Head of caudate nucleus (tissue), 42 donors: ENCODE measurements around the gene RFFL.
A peak's percentile ranks its signal among the peaks of the same experiment; 100 is the strongest.
"Not testable (repeated sequence)": the region's sequence is repeated elsewhere in the genome, so short reads cannot be mapped to it uniquely, and the experiment has no call there.

ENCODE experiments used
- DNase-seq, 42 donors: peaks; one replicate each; pipeline versions ENCODE4 v3.0.0 to v3.0.0-alpha.2; 2020 to 2021; ENCODE audit warnings: mixed read lengths in 7 of 42
- intact Hi-C: fragments of 100-400 bp; cut with DNase I; formaldehyde crosslinking; loops from one replicate; pipeline ENCODE4 v1.15.0; 2022

Gene RFFL, protein sequence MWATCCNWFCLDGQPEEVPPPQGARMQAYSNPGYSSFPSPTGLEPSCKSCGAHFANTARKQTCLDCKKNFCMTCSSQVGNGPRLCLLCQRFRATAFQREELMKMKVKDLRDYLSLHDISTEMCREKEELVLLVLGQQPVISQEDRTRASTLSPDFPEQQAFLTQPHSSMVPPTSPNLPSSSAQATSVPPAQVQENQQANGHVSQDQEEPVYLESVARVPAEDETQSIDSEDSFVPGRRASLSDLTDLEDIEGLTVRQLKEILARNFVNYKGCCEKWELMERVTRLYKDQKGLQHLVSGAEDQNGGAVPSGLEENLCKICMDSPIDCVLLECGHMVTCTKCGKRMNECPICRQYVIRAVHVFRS

DNA sequence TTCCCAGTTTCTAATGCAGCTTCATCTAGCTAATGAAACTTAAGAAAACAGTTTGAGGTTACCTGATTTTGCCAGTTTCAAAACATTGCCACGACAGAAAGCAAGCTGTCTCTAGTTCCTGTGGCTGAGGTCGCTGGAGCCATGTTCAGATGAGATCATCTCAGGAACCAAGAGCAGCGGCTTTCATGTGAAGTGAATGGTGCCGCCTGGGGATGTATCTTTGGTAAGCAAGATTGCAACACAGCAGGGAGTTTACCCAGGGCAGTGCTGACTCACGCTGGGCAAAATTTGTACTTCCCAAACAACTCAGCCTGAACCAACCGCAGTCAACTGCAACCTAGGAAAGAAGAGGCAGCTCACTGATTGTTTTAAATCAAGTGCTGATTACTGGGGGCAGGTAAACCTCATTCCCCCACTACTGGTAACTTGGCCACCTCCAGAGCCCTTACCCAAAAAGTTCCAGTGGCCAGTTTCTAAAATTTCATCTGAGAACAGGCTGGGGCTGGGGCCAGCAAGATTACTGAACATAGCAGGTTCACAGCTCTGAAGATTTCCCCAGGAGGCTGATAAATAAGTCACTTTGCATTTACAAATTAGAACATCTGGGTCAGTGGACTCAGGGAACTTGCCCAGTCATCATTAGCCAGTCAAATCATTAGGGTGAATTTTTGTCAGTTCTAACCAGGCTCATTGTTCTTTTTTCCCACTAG, at the start of gene RFFL:
RFFL (minus strand) TSS at position 194 of the 710 bp plus-strand sequence. CDS start 37,154 bp downstream, outside the sequence.
- intact Hi-C loops, result no loop called here
- peak; percentile 72 to 96 (median 89) for DNase-seq

DNA sequence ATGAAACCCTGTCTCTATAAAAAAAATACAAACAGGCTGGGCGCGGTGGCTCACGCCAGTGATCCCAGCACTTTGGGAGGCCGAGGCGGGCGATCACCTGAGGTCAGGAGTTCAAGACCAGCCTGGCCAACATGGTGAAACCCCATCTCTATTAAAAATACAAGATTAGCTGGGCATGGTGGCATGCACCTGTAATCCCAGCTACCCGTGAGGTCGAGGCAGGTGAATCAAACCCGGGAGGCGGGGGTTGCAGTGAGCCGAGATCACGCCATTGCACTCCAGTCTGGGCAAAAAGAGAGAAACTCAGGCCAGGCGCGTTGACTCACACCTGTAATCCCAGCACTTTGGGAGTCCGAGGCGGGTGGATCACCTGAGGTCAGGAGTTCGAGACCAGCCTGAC, 47.3 kb upstream of the RFFL start:
- DNase-seq, intact Hi-C loops: not testable (repeated sequence)

DNA sequence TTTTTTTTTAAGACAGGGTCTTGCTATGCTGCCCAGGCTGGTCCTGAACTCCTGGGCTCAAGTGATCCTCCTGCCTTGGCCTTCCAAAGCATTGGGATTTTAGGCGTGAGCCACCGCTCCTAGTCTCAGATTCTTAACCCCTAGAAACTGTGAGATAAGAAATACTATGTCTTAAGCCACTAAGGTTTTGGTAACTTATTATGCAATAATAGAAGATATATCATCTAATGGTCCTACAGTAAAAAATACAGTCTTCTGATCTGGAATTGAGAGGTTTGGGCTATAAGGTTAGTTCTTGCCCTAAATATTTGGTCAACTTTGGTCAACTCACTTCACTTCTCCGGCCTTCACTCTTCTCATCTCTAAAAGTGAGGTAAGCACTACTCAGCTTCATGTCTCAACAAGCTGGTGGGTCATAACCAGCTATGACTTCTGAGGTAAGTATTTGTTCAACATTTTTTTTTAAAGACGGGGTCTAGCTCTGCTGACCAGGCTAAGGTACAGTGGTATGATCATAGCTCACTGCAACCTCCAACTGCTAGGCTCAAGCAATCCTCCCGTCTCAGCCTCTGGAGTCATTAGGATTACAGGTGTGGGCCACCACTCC, 41.4 kb upstream of the RFFL start:
- intact Hi-C loops, result no loop called here
- no peak for DNase-seq

DNA sequence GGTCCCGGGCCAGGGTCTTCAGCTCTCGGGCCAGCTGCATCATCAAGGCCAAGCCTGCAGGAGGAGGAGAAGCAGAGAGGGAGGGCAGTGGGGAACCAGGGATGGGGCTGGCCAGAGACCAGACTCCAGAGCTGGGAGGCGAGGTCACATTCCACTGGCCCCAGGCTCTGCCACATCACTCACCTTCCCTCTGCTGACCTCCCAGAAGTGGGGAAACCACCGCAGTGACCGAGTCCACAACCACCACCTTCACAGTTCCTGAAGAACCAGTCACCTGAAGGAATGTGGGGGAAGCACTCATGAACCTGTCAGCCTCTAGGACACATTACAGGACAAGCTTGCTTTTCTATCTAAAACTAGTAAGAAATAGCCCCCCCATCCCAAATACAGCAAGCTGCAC, 39.8 kb upstream of the RFFL start:
- intact Hi-C loops, result no loop called here
- DNase-seq, result no peak

DNA sequence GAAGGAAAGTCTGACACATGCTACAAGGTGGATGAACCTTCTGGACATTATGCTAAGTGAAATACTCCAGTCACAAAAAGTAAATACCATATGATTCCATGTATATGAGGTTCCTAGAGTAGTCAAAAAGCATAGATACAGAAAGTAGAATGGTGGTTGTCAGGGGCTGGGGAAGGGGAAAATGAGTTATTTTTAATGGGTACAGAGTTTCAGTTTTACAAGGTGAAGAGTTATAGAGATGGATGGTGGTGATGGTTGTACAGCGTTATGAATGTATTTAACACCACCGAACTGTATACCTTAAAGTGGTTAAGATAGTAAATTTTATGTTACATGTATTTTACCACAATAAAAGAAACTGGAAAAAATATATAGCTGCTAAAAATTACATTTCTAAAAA, 38.2 kb upstream of the RFFL start:
- no peak for DNase-seq
- intact Hi-C loops, result no loop called here

DNA sequence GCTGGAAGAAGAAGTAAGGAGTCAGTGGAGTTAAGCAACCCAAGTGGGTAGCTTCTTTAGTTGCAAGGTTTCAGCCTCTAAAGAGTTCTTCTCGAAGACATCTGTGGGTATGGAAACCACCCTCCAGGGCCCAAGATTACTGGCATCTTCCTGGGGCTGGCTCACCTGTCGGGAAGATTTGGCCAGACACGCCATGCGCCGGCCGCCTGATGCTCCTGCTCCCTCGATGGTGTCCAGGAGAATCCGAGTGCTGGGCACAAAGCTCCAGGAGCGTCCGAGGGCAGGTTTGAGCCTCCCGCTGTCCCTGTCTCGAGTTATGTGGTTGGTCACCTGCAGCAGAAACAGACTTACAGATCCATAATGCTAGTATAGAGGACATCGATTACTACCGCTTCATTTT, 37.5 kb upstream of the RFFL start:
- intact Hi-C loops, result no loop called here

DNA sequence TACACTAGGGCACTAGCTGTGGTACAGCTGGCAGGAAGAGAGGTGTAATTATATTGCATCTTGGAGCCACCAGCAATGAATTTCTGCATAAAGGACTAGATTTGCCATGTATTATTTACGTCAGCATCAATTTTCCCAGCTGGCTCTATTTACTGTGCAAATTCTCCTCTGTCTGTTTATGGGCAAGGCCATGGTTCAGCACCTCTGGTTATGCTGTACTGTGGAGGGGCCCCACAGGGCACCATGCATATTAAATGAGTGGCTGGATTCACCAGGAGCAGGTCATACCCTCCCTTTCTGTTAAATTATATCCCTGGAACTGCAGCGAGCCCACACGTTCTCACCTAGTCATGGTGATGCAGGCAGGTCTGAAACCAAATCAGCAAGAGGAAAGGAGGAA, 36.4 kb upstream of the RFFL start:
- no peak for DNase-seq
- intact Hi-C loops, result no loop called here

More for the DNA sequence above, 37.5 kb upstream of the RFFL start:
- DNase-seq, result no peak

DNA sequence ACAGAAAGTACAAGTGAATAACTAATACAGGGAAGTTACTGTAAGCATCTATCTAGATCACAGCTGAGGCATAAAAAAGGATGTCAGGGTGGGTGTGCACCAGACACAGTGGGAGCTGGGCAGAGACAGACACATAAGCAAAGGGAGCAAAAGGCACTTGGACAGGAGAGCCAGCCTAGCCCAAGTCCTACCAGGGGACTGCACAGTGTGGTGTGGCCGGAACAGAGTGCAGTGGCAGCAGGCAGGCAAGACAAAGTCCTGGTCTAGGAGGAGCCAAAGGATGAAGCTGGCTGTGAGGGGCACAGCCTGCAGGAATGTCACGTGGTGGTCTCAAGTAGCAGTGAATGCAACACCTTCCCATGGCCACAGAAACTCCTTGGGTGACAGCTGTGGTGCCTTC, 34.3 kb upstream of the RFFL start:
- peak in 2 of 42 donors; percentile 18 to 25 for DNase-seq
- intact Hi-C loops, result no loop called here

DNA sequence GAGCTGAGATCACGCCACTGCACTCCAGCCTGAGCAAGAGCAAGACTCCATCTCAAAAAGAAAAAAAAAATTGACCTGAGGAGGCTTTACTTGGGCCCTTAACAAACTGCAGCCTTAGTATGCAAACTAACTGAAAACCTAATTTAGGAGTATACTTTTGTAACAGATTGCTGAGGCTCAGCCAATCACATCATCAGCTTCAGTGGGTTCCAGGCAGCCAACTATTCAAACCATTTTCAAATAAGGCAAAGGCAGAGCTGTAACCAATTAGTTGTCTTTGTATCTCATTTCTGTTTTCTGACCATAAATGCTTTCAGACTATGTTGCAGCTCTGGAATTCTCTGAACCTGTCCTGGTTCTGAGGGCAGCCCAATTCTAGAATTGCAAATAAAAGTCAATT, 32.2 kb upstream of the RFFL start:
- DNase-seq, result no peak
- intact Hi-C loops, result no loop called here

DNA sequence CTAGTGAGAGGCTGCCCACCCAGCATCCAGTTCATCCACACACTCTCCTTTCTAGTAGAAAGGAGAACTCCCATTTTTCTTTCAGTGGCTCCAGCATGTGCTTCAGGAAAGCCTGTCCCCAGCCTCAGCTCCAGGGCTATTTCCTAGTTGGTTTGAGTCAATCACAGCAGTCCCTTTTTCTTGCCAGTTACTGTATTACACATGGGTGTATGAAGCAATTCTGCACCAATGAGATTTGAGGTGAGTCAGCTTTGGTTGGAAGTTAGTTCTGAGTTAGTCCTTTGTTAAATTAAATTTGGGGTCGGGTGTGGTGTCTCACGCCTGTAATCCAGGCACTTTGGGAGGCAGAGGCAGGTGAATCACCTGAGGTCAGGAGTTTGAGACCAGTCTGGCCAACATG, 31.4 kb upstream of the RFFL start:
- DNase-seq, result no peak
- intact Hi-C loops, result no loop called here

DNA sequence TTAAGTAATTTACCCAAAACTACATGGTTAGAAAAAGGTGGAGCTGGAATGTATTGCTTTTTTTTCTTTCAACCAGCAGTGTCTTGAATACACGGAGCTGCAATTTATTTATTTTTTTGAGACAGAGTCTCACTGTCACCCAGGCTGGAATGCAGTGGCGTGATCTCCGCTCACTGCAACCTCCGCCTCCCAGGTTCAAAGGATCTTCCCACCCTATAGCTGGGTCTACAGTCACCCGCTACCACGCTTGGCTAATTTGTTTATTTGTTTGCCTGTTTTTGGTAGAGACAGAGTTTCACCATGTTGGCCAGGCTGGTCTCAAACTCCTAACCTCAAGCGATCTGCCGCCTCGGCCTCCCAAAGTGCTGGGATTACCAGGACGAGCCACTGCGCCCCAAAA, 27.2 kb upstream of the RFFL start:
- intact Hi-C loops, DNase-seq: not testable (repeated sequence)

DNA sequence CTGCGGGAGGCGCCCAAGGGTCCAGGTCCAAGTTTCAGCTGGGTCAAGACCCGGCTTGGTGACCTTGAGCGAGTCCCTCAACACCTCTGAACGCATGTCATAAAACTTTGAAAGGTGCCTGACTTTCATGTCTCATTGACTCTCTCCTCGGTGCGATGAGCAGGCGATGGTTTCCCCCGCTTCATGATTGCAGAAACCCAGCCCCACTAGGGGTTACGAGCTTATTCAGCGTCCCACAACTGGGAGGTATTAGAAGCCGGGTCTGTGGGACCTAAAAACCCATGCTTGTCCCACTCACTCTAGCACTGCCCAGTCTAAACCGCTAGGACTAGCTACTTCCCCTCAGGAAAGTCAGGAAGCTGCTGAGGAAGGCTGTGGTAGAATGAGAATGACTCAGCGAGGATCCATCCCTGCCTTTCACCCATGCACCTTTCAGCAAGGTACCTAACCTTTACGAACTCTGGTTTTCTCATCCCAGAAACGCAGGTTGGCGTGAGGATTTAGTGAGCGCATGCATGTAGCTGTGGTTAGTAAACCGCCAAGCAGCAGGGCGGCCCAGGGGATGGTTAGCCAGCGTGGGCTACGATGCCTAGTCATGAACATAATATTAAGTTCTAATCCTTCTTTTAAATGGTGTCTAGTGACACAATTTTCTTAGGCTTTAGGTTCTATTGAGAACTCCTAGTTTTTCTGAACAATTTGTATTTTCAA, 26.2 kb upstream of the RFFL start:
- peak in 9 of 42 donors; percentile 10 to 51 (median 19) for DNase-seq
- intact Hi-C loops, result loop anchor here (5.0 kb wide), 2 partner anchors 92 to 107 kb away; partner anchors contain the start of gene LIG3

DNA sequence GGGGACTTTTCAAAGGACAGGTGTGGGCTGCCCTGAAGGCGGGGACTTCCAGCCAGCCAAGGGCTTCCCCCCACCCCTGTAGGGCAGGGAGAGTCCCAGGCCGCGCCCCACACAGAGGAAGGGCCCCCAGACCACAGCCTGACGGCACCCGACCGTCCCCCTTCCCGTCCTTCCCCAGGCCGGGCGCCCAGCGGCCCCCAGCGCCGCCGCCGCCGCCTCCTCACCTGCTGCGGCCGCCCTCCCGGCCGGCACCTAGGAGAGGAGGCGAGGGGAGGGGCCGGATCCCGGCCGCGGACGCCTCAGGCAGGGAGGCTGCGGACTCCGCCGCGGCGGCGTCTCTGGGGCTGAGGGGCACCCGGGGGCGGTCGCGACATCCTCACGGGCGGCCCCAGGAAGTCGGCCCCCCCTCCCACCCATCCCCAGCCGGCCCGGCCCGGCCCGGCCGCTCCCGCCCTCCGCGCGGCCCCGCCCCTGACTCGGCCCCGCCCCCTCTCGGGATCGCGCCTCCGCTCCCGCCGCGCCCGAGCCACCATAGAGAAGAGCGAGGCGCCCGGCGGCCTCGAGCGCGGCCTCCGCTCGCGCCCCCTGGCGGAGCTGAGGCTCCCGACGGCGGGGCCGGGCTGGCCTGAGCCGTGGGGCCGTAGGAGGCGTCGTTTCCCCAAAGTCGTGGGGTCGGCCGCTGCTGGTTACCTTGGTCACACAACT, 25.5 kb upstream of the RFFL start:
- intact Hi-C loops, result loop anchor here (5.0 kb wide), 2 partner anchors 92 to 107 kb away; partner anchors contain the start of gene LIG3

DNA sequence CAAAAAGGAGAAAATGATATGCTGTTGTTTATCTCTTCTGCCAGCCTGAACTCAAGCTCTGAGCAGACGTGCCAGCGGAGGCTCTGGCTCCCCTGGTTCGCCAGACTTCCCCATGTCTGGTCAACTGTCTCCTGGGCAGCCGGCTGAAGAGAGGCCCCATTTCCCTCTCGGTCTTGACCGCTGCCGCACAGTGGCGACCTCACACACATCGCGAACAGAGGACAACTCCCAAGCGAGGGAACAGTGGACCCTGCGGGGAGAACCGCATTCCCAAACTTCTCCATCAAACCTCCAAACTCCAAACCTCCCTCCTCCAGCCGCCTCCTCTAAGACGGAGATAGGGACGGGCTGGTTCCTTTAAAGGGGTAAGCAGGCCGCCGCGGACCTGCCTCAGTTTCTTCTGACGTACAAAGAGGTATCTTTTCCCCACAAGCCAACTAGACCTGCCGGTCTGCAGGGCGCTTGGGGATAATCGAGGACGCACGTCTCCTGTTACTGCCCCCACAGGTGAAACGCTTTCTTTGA, 24.9 kb upstream of the RFFL start:
- intact Hi-C loops, result loop anchor here (5.0 kb wide), 2 partner anchors 91 to 106 kb away; partner anchors contain the start of gene LIG3
- DNase-seq, result peak; percentile 60 to 88 (median 75)

More for the DNA sequence above, 25.5 kb upstream of the RFFL start:
- peak; percentile 64 to 96 (median 90) for DNase-seq

DNA sequence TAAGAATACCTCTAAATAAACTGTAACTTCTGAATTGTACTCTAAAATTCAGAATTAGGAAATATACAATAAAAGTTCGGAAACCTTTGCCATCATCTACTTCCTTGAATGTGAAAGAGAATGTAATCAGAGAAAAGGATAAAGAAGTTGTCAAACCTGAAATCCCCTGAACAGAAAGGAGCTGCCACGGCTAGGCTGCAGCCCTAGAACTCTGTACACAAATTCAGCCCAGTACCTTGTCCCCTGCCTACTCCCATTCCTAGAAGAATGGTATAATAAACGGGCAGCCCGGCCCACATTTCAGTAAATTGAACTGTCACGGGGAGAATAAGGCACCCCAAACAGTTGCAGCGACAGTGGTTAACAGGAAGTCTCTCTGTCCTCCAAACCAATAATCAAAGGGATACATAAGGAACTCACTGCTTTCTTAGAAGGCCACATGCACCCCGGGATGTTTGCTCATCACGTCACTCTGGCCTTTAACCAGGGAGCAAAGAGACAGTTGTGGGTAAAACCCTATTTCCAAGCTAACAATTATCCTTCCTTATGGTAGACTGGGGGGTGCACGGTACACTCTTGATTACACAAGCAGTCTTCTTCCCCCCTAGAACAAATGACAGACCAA, 24.3 kb upstream of the RFFL start:
- intact Hi-C loops, result loop anchor here (5.0 kb wide), 2 partner anchors 91 to 106 kb away; partner anchors contain the start of gene LIG3
- peak in 18 of 42 donors; percentile 4 to 59 (median 33) for DNase-seq

DNA sequence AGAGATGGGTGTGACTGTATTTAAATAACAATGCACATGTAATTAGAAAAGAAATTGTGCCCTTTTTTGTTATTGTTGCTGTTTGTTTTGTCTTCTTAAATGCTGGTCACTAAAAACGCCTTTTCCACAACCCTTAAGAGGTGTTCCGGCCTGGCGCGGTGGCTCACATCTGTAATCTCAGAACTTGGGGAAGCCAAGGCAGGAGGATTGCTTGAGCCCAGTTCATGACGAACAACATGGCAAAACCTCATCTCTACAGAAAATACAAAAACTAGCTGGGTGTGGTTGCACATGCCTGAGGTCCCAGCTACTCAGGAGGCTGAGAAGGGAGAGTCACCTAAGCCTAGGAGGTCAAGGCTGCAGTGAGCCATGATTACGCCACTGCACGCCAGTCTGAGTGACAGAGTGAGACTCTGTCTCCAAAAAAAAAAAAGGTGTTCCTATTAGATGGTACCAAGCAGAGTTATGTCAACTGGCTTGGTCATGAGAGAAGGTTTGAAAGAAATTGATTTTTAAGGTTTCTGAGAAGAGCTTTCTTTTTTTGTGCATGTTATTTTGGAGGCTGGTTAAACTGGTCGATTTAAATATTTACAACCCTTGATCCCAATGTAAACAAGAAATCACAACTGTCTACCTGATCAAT, 23.5 kb upstream of the RFFL start:
- intact Hi-C loops, result loop anchor here (5.0 kb wide), 2 partner anchors 90 to 105 kb away; partner anchors contain the start of gene LIG3
- DNase-seq, result no peak

DNA sequence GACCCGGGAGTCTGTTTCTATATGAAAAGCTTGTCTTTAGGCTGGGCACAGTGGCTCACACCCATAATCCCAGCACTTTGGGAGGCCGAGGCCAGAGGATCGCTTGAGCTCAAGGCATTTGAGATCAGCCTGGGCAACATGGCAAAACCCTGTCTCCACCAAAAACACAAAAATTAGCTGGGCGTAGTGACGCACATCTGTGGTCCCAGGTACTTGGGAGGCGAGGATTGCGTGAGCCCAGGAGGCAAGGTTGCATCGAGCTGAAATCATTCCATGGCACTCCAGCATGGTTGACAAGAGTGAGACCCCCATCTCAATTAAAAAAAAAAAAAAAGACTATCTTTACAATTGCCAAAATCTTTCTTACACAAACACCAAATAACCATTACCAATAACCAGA, 22.7 kb upstream of the RFFL start:
- no peak for DNase-seq
- intact Hi-C loops, result loop anchor here (5.0 kb wide), 2 partner anchors 89 to 104 kb away; partner anchors contain the start of gene LIG3
